ENCODE results near the gene CLCF1.

DNA sequence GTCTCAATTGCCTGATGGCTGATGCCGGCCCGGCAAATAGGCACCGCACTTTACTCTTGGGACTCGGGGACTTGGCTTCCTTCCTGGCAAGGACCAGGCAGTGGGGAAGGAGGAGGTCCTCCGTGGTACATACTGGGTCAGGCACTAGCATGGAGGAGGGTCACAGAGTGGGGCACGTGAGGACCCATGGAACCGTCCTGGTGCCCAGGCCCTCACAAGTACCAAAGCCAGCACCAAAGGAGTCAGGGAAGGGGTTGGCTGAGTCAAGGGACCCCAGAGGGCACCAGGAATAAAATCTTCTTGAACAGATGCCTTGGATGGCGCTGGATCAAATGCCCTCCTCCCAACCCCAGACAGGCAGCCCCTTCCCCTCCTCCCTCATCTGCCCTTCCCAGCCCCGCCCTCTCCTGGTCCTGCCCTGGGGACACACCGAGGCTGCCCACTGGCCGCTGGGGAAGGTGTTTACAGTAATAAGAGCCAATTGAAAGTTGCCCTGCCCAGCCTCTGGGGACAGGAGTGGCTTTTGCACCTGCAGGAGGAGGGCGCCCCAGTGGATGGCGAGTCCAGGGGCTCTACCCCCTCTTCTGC, 36.5 kb upstream of the CLCF1 start:
- TF ChIP-seq CTCF (IDR thresholded peaks at IDR 0.05; ENCODE audit: poor library complexity, severe bottlenecking) (no peak), EZH2 (IDR thresholded peaks at IDR 0.05; ENCODE audit: borderline replicate concordance, insufficient read depth, low read length, poor library complexity, severe bottlenecking) (no peak), POLR2AphosphoS5 (IDR thresholded peaks at IDR 0.05) (no peak), SMC3 (conservative IDR thresholded peaks at IDR 0.05; ENCODE audit: poor library complexity) (no peak), TAF1 (IDR thresholded peaks at IDR 0.05; ENCODE audit: low read depth) (no peak), RAD21 (conservative IDR thresholded peaks at IDR 0.05) (no peak), EP300 (conservative IDR thresholded peaks at IDR 0.05; ENCODE audit: poor library complexity, severe bottlenecking) (no peak)
- TF ChIP-seq, protein P1, sequence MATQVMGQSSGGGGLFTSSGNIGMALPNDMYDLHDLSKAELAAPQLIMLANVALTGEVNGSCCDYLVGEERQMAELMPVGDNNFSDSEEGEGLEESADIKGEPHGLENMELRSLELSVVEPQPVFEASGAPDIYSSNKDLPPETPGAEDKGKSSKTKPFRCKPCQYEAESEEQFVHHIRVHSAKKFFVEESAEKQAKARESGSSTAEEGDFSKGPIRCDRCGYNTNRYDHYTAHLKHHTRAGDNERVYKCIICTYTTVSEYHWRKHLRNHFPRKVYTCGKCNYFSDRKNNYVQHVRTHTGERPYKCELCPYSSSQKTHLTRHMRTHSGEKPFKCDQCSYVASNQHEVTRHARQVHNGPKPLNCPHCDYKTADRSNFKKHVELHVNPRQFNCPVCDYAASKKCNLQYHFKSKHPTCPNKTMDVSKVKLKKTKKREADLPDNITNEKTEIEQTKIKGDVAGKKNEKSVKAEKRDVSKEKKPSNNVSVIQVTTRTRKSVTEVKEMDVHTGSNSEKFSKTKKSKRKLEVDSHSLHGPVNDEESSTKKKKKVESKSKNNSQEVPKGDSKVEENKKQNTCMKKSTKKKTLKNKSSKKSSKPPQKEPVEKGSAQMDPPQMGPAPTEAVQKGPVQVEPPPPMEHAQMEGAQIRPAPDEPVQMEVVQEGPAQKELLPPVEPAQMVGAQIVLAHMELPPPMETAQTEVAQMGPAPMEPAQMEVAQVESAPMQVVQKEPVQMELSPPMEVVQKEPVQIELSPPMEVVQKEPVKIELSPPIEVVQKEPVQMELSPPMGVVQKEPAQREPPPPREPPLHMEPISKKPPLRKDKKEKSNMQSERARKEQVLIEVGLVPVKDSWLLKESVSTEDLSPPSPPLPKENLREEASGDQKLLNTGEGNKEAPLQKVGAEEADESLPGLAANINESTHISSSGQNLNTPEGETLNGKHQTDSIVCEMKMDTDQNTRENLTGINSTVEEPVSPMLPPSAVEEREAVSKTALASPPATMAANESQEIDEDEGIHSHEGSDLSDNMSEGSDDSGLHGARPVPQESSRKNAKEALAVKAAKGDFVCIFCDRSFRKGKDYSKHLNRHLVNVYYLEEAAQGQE (IDR thresholded peaks at IDR 0.05; ENCODE audit: borderline replicate concordance) = no peak

All from neural cell (in vitro differentiated cells).